Chondrocyte (in vitro differentiated cells): Measurements from ENCODE around the gene PRKCA. TPM values are rescaled to one million over a fixed set of nuclear protein-coding genes. Genes with fewer than 3 reads are reported as not detected.

Experiments
- DNase-seq: peaks from one replicate; pipeline ENCODE4 v3.0.0; 2021; ENCODE audit warnings: mixed read lengths, low spot score
- H3K27ac Mint-ChIP-seq: one replicate; pipeline ENCODE4 v1.8.0; 2021; ENCODE audit warnings: mild to moderate bottlenecking, moderate library complexity, mixed read lengths; ENCODE audit not compliant: unreplicated experiment
- H3K27me3 Mint-ChIP-seq: 2 replicates; pipeline ENCODE4 v1.8.0; 2021; ENCODE audit warnings: low read depth, mixed read lengths
- H3K36me3 Mint-ChIP-seq: 2 replicates; pipeline ENCODE4 v1.8.0; 2021; ENCODE audit warnings: low read depth, mixed read lengths
- H3K4me1 Mint-ChIP-seq: 2 replicates; pipeline ENCODE4 v1.8.0; 2021; ENCODE audit warnings: low read depth, mild to moderate bottlenecking, mixed read lengths
- H3K4me3 Mint-ChIP-seq: one replicate; pipeline ENCODE4 v1.8.0; 2021; ENCODE audit warnings: mild to moderate bottlenecking, moderate library complexity, mixed read lengths; ENCODE audit not compliant: unreplicated experiment
- H3K9me3 Mint-ChIP-seq: 2 replicates; pipeline ENCODE4 v1.8.0; 2021; ENCODE audit warnings: low read depth, mixed read lengths
- total RNA-seq: library from RNA; stranded (reverse); gene quantifications from 3 replicates; pipeline ENCODE4 v1.2.1, GENCODE V29; 2021
- TF ChIP-seq, protein P1 (sequence below): fragments of 200-600 bp; sonication (generic); IDR thresholded peaks from 2 replicates; pipeline ENCODE4 v1.5.0; 2021; ENCODE audit warnings: antibody characterized with exemption, mild to moderate bottlenecking, moderate library complexity

The PRKCA gene
- total RNA-seq, 1 donor from 2014 or later: 51.5 TPM

DNA sequence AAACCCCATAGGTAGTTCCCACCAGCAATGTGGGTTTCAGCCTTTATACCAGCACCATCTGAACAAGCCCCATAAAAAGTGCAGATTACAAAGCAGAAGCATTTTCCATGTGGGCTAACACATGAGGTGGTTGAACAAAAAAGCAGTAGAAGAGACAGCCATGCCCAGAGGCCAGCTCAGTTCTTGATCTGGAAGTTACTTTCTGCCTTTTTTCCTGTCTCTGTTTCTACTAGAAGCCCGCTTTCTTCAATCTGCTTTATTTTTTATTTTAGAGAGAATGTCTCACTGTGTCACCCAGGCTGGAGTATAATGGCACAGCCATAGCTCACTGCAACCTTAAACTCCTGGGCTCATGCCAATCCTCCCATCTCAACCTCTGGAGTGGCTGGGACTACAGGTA is 41.7 kb upstream of the PRKCA start:
- no peaks in the 10 kb centered on the region for H3K36me3 Mint-ChIP-seq
- TF ChIP-seq, protein P1, sequence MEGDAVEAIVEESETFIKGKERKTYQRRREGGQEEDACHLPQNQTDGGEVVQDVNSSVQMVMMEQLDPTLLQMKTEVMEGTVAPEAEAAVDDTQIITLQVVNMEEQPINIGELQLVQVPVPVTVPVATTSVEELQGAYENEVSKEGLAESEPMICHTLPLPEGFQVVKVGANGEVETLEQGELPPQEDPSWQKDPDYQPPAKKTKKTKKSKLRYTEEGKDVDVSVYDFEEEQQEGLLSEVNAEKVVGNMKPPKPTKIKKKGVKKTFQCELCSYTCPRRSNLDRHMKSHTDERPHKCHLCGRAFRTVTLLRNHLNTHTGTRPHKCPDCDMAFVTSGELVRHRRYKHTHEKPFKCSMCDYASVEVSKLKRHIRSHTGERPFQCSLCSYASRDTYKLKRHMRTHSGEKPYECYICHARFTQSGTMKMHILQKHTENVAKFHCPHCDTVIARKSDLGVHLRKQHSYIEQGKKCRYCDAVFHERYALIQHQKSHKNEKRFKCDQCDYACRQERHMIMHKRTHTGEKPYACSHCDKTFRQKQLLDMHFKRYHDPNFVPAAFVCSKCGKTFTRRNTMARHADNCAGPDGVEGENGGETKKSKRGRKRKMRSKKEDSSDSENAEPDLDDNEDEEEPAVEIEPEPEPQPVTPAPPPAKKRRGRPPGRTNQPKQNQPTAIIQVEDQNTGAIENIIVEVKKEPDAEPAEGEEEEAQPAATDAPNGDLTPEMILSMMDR: no peak

DNA sequence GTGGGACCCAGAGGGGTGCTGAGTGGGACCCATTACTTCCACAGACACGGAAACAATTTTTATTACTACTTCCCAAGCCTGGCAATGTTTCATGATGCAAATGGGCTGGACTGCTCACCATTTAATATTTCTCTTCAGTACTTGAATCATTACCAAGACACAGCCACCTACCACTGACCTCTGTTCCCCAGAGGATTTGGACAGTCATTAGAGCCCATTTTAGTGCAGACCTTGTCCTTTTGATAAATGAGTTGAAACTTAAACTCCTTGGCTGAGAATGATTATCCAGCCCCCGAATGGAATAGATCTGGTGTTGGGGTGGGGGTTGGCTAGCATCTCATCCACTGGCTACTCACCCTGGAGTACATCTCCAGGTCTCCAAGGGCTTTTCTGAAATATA is 39.6 kb upstream of the PRKCA start:
- Mint-ChIP-seq H3K27ac (no peak overlapping the region), H3K27me3 (no peaks in the 10 kb centered on the region), H3K4me1 (peaks cover 6% of the 10 kb centered on the region), H3K9me3 (no peaks in the 10 kb centered on the region), H3K4me3 (no peak overlapping the region), H3K36me3 (no peaks in the 10 kb centered on the region)
- DNase-seq: no peak
- TF ChIP-seq, protein P1: no peak

More for the DNA sequence above, 41.7 kb upstream of the PRKCA start:
- Mint-ChIP-seq H3K4me3 (no peak overlapping the region), H3K27me3 (no peaks in the 10 kb centered on the region), H3K9me3 (no peaks in the 10 kb centered on the region), H3K27ac (no peak overlapping the region), H3K4me1 (no peaks in the 10 kb centered on the region)
- DNase-seq: no peak

DNA sequence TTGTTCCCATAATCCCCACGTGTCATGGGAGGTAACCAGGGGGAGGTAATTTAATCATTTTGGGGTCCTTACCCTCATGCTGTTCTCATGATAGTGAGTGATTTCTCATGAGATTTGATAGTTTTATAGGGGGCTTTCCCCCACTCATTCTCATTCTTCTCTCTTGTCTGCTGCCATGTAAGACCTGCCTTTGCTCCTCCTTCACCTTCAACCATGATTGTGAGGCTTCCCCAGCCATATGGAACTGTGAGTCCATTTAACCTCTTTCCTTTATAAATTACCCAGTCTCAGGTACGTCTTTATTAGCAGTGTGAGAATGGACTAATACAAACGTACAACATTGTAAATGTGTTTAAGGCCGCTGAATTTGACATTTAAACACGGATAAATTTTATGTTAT is 37.7 kb upstream of the PRKCA start:
- Mint-ChIP-seq H3K9me3 (no peaks in the 10 kb centered on the region), H3K4me3 (no peak overlapping the region), H3K4me1 (peaks cover 17% of the 10 kb centered on the region), H3K36me3 (no peaks in the 10 kb centered on the region), H3K27me3 (no peaks in the 10 kb centered on the region), H3K27ac (no peak overlapping the region)
- DNase-seq: no peak
- TF ChIP-seq, protein P1: no peak

DNA sequence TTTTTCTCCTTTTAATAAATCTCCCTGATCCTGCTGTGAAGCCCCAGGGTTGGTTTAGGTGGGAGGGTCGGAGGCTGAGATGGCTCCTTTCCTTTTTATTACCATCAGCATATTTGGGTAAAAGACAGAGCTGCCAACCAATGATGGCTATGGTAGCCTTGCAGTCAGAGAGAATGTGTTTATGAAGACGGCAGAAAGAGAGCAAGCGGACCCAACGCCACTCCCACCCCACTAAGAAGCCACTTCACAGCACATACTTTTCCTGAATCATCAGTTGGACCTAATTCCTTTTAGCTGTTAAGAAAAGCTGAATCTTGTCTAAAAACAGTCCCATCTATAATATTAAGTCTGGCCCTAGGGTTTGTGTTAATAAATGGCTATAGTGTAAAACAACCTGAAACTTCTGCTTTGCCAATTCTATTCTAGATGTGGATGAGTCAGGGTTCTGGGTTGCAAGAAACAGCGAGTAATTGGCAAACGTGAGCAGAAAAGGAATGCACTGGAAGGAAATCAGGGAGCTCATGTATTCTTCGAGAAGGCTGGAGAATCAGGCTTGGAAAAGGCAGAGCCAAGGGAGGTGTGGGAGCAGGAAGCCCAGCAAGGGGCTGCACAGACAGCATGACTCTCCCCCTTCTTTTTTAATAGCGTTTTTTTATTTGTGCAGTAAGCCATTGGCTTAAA is 34.0 kb upstream of the PRKCA start:
- Mint-ChIP-seq H3K4me3 (peak overlapping the region; percentile 5), H3K9me3 (peaks cover 5% of the 10 kb centered on the region), H3K27ac (peak overlapping the region; percentile 89), H3K27me3 (no peaks in the 10 kb centered on the region), H3K36me3 (peaks cover 2% of the 10 kb centered on the region), H3K4me1 (peaks cover 35% of the 10 kb centered on the region)
- no peak for DNase-seq
- TF ChIP-seq, protein P1: no peak

DNA sequence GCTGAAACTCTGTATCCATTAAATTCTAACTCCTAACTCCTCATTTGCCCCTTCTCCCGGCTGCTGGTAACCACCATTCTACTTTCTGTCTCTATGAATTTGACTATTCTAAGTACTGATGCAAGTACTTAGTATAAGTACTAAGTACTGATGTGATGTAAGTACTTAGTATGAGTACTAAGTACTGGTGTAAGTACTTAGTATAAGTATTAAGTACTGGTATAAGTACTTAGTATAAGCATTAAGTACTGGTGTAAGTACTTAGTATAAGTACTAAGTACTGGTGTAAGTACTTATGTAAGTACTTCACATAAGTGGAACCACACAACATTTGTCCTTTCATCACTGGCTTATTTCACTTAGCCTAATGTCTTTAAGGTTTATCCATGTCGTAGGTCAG is 32.3 kb upstream of the PRKCA start:
- Mint-ChIP-seq H3K4me1 (peaks cover 43% of the 10 kb centered on the region), H3K36me3 (peaks cover 2% of the 10 kb centered on the region), H3K27ac (peak overlapping the region; percentile 5), H3K9me3 (peaks cover 5% of the 10 kb centered on the region), H3K27me3 (no peaks in the 10 kb centered on the region), H3K4me3 (no peak overlapping the region)
- TF ChIP-seq, protein P1: no peak
- DNase-seq: no peak
